Gastroesophageal sphincter (tissue), 3 donors: ENCODE measurements around the gene SCAP.

ENCODE experiments used
- POLR2A ChIP-seq, 2 donors: fragments of 450-650 bp; IDR thresholded peaks; one replicate each; pipeline ENCODE4 v1.6.1; 2017; ENCODE audit warnings: antibody characterized with exemption in 2 of 2, mild to moderate bottlenecking in 2 of 2, moderate library complexity in 1 of 2
- TF ChIP-seq, protein P1 (sequence below), 4 experiments: fragments of 200-600 bp in 2 of 4; fragments of 450-650 bp in 2 of 4; sonication (generic) in 1 of 4; IDR thresholded peaks; one replicate each; pipeline ENCODE4 v1.5.1; 2017 to 2019; ENCODE audit warnings: antibody characterized with exemption in 4 of 4, mild to moderate bottlenecking in 2 of 4, moderate library complexity in 2 of 4

DNA sequence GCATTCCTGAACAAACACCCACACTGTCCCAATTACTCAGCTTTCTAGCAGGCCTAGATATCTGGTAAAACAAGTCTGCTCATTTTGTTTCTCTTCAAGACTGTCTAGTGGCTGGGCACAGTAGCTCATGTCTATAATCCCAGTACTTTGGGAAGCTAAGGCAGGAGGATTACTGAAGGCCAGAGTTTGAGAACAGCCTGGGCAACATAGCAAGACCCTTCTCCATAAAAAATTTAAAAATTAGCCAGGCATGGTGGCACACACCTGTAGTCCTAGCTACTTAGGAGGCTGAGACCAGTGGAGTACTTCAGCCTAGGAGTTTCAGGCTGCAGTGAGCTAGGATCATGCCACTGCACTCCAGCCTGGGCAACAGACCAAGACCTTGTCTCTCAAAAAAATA, 101.2 kb downstream of the SCAP start:
- TF ChIP-seq, protein P1, sequence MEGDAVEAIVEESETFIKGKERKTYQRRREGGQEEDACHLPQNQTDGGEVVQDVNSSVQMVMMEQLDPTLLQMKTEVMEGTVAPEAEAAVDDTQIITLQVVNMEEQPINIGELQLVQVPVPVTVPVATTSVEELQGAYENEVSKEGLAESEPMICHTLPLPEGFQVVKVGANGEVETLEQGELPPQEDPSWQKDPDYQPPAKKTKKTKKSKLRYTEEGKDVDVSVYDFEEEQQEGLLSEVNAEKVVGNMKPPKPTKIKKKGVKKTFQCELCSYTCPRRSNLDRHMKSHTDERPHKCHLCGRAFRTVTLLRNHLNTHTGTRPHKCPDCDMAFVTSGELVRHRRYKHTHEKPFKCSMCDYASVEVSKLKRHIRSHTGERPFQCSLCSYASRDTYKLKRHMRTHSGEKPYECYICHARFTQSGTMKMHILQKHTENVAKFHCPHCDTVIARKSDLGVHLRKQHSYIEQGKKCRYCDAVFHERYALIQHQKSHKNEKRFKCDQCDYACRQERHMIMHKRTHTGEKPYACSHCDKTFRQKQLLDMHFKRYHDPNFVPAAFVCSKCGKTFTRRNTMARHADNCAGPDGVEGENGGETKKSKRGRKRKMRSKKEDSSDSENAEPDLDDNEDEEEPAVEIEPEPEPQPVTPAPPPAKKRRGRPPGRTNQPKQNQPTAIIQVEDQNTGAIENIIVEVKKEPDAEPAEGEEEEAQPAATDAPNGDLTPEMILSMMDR (IDR thresholded peaks at IDR 0.05), result no peak
- no peak for TF ChIP-seq POLR2A (IDR thresholded peaks at IDR 0.05)
